HepG2 (cell line): ENCODE results near the gene ATP2B2. TPM values are rescaled to one million over a fixed set of nuclear protein-coding genes. Genes with fewer than 3 reads are reported as not detected.

Source experiments
- ATAC-seq: fragments of 200-7000 bp; cut with Tn5 transposase; 3 replicates; pipeline ENCODE4 v1.9.1; 2020; ENCODE audit warnings: mild to moderate bottlenecking, moderate library complexity
- BruUV-seq: library from RNA; stranded (reverse); fragments of 400-500 nt; replicated peaks from 2 replicates; lab custom pipeline; 2021; lab: Mats Ljungman, UMichigan
- CTCF ChIA-PET: fragments of 300-600 bp; formaldehyde crosslinking; extraction: SDS; loops from one replicate; lab custom pipeline; 2021; ENCODE audit warnings: low total read pairs, inconsistent platforms, low intra/inter-chr PET ratio; lab: Yijun Ruan, JAX
- POLR2A ChIA-PET: fragments of 350-600 bp; sonication (Branson Sonifier 250); formaldehyde crosslinking; loops from one replicate; lab custom pipeline; 2020; ENCODE audit warnings: antibody characterized with exemption, inconsistent platforms; lab: Yijun Ruan, JAX
- DNase-seq: peaks from one replicate; pipeline ENCODE4 v3.0.0-alpha.2; 2015; ENCODE audit warnings: low spot score
- FAIRE-seq: peaks from 3 replicates; lab custom pipeline; 2011; peaks lifted over from hg19 to GRCh38; lab: Jason Lieb, UNC
- H2AFZ ChIP-seq: one replicate; pipeline ENCODE4 v1.6.1; 2011; ENCODE audit warnings: low read length, inconsistent platforms
- H3K27ac ChIP-seq: fragments of 300-600 bp; 3 replicates; pipeline ENCODE4 v1.8.0; 2011; ENCODE audit warnings: mixed run types, mild to moderate bottlenecking, mixed read lengths, low read length, inconsistent platforms; ENCODE audit not compliant: insufficient read depth; ENCODE audit errors: extremely low read length
- H3K27me3 ChIP-seq, 2 experiments: fragments of 200-600 bp in 1 of 2; 2 replicates in 1 of 2; 3 replicates in 1 of 2; pipeline versions ENCODE4 v1.6.0 to v1.8.0; 2011; ENCODE audit warnings: low read length in 2 of 2, mild to moderate bottlenecking in 2 of 2, moderate library complexity in 2 of 2, inconsistent platforms in 1 of 2; ENCODE audit not compliant: insufficient read depth in 2 of 2, control insufficient read depth in 1 of 2
- H3K36me3 ChIP-seq, 2 experiments: fragments of 200-600 bp in 1 of 2; replicated peaks in 1 of 2; 2 replicates in 1 of 2; 3 replicates in 1 of 2; pipeline versions ENCODE4 v1.5.1 to v1.8.0; 2011; ENCODE audit warnings: low read length in 2 of 2, inconsistent platforms in 1 of 2; ENCODE audit not compliant: insufficient read depth in 2 of 2, control insufficient read depth in 1 of 2
- H3K4me1 ChIP-seq: 2 replicates; pipeline ENCODE4 v1.5.1; 2012; ENCODE audit warnings: low read length, inconsistent platforms; ENCODE audit not compliant: insufficient read depth
- H3K4me2 ChIP-seq: 2 replicates; pipeline ENCODE4 v1.6.0; 2011; ENCODE audit warnings: low read depth, low read length, inconsistent platforms
- H3K4me3 ChIP-seq, 3 experiments: fragments of 200-600 bp in 1 of 3; sonication (generic), shearing (Covaris generic) in 1 of 3; replicated peaks in 1 of 3; 2 replicates each; pipeline ENCODE4 v1.5.1; 2011 to 2016; ENCODE audit warnings: low read length in 3 of 3, inconsistent platforms in 2 of 3, low read depth in 2 of 3, mild to moderate bottlenecking in 2 of 3, control low read depth in 1 of 3, mixed read lengths in 1 of 3; ENCODE audit not compliant: insufficient read depth in 1 of 3
- H3K79me2 ChIP-seq: one replicate; pipeline ENCODE4 v1.6.1; 2011; ENCODE audit warnings: low read length, inconsistent platforms; ENCODE audit not compliant: insufficient read depth
- H3K9ac ChIP-seq: 2 replicates; pipeline ENCODE4 v1.6.0; 2011; ENCODE audit warnings: mild to moderate bottlenecking, low read depth, low read length, inconsistent platforms; ENCODE audit not compliant: insufficient read depth
- H3K9me3 ChIP-seq: 2 replicates; pipeline ENCODE4 v1.5.1; 2012; ENCODE audit warnings: mild to moderate bottlenecking, low read length
- H4K20me1 ChIP-seq: 2 replicates; pipeline ENCODE4 v1.6.0; 2011; ENCODE audit warnings: inconsistent platforms, mild to moderate bottlenecking, low read length, moderate library complexity; ENCODE audit not compliant: insufficient read depth
- AHR ChIP-seq: IDR thresholded peaks from 2 replicates; pipeline ENCODE4 v1.6.1; 2018; ENCODE audit warnings: missing genetic modification reagents, missing compliant biosample characterization
- ATF6 ChIP-seq: sonication (generic); formaldehyde crosslinking; conservative IDR thresholded peaks from 2 replicates; pipeline ENCODE4 v1.4.0; 2020; ENCODE audit warnings: missing genetic modification reagents
- ESRRA ChIP-seq: sonication (generic); formaldehyde crosslinking; IDR thresholded peaks from 2 replicates; pipeline ENCODE4 v1.5.1; 2020; ENCODE audit warnings: mild to moderate bottlenecking, low read depth, missing genetic modification reagents
- ETV6 ChIP-seq: sonication (generic); formaldehyde crosslinking; conservative IDR thresholded peaks from 2 replicates; pipeline ENCODE4 v1.4.0; 2020; ENCODE audit warnings: missing genetic modification reagents
- HNF4A ChIP-seq: sonication (generic); formaldehyde crosslinking; IDR thresholded peaks from 2 replicates; pipeline ENCODE4 v1.4.0; 2020; ENCODE audit warnings: missing genetic modification reagents
- IKZF5 ChIP-seq: IDR thresholded peaks from 2 replicates; pipeline ENCODE4 v1.6.1; 2018; ENCODE audit warnings: missing genetic modification reagents, mild to moderate bottlenecking, missing compliant biosample characterization
- ISL2 ChIP-seq: sonication (generic); formaldehyde crosslinking; IDR thresholded peaks from 2 replicates; pipeline ENCODE4 v1.5.0; 2020; ENCODE audit warnings: missing genetic modification reagents
- LCORL ChIP-seq, 2 experiments: fragments of 450-650 bp in 1 of 2; sonication (generic) in 1 of 2; formaldehyde crosslinking in 1 of 2; IDR thresholded peaks; 2 replicates each; pipeline versions ENCODE4 v1.5.0 to v1.6.1; 2017 to 2020; ENCODE audit warnings: antibody characterized with exemption in 1 of 2, missing genetic modification reagents in 1 of 2
- ZMAT3 ChIP-seq: sonication (generic); formaldehyde crosslinking; conservative IDR thresholded peaks from 2 replicates; pipeline ENCODE4 v1.7.0; 2021; ENCODE audit warnings: missing genetic modification reagents
- ZNF121 ChIP-seq: sonication (generic); formaldehyde crosslinking; IDR thresholded peaks from 2 replicates; pipeline ENCODE4 v1.5.0; 2020; ENCODE audit warnings: mild to moderate bottlenecking, missing genetic modification reagents
- ZNF256 ChIP-seq: sonication (generic); formaldehyde crosslinking; conservative IDR thresholded peaks from 2 replicates; pipeline ENCODE4 v1.4.0; 2020; ENCODE audit warnings: missing genetic modification reagents
- ZNF30 ChIP-seq: sonication (generic); formaldehyde crosslinking; IDR thresholded peaks from 2 replicates; pipeline ENCODE4 v1.5.0; 2020; ENCODE audit warnings: mild to moderate bottlenecking, missing genetic modification reagents
- ZNF501 ChIP-seq: sonication (generic); formaldehyde crosslinking; IDR thresholded peaks from 2 replicates; pipeline ENCODE4 v1.5.1; 2020; ENCODE audit warnings: mild to moderate bottlenecking, moderate library complexity, missing genetic modification reagents
- ZNF546 ChIP-seq: sonication (generic); formaldehyde crosslinking; conservative IDR thresholded peaks from 2 replicates; pipeline ENCODE4 v1.8.1; 2023; ENCODE audit warnings: mild to moderate bottlenecking, missing genetic modification reagents
- ZNF747 ChIP-seq: sonication (generic); formaldehyde crosslinking; IDR thresholded peaks from 2 replicates; pipeline ENCODE4 v1.8.1; 2023; ENCODE audit warnings: missing genetic modification reagents, mild to moderate bottlenecking, borderline replicate concordance
- WGBS: methylation state at CpG from one replicate; pipeline ENCODE4 v1.1.6; 2017; ENCODE audit warnings: low lambda C conversion rate; 5-methylcytosine and 5-hydroxymethylcytosine counted together
- in situ Hi-C: cut with HindIII; loops from 2 replicates; pipeline ENCODE4 v1.10.0; 2017; ENCODE audit warnings: low pct_unique_long_range_greater_than_20kb; ENCODE audit not compliant: extremely low pct_ligation_motif_present
- intact Hi-C: fragments of 100-400 bp; cut with micrococcal nuclease; formaldehyde crosslinking; loops from one replicate; pipeline ENCODE4 v1.10.0; 2022; ENCODE audit not compliant: unreplicated experiment
- polyA plus RNA-seq, 8 experiments: library from polyadenylated mRNA; depleted of rRNA in 3 of 8; stranded (reverse) in 7 of 8; unstranded in 1 of 8; fragments of >200 nt; fragmentation: Illumina TruSeq in 4 of 8; extraction: Trizol in 4 of 8; gene quantifications; 2 replicates each; pipeline versions ENCODE4 v1.2.1 to v1.2.3, GENCODE V29; 2011 to 2016; ENCODE audit warnings: low read depth in 4 of 8, missing spikeins in 1 of 8, mixed read lengths in 1 of 8; ENCODE audit not compliant: insufficient read depth in 1 of 8
- total RNA-seq, 5 experiments: library from RNA; depleted of rRNA; stranded (reverse); fragments of >200 nt; fragmentation: Illumina TruSeq; extraction: Trizol; gene quantifications; 2 replicates each; pipeline ENCODE4 v1.2.3, GENCODE V29; 2016; ENCODE audit warnings: low read depth in 1 of 5

The ATP2B2 gene
- total and polyA plus RNA-seq, 2 of the 13 experiments (the other 11 are each of a cell fraction or from before 2014, with no cell fraction given) = 1.5 to 2.3 TPM

DNA sequence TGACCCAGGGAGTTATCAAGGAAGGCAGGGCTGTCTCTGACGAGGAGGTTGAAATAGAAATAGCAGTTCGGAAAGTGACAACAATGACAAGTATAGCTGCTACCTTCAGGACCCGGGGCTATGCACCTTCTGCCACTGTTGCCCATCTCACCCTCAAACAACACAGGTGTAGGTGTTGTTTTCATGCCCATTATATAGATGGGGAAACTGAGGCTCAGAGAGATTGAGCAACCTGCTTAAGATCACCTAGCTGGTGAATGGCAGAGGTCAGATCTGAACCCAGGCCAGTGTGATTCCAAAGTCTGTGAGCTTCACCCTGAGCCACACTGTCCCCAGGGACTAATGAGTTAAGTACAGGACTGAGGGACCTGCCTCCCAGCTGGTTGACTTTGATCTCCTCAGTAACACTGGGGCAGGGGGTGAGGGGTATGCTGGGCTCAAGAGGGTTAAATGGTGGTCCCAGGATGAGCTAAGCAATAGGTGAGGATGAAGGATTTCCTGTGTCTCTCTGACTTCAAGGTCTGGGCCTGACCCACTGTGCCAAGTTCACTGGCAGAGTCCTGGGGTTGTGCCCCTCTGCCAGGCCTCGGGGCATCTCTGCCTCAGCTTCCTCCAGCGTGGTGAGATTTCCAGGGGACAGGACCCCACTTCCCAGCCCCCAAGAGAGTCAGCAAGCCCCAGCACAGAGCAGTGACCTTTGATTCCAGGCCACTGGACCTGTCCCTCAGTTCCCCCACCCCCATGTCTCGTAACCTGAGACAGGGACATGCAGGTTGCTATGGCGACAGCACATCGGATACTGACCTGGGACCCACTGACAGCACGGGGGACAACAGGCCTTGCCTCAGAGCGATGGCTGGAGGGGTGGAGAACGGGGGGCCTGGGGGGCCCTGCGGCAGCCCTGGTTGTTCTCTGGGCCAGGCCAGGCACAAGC lies 35.0 kb downstream of the ATP2B2 start:
- Histone ChIP-seq H3K36me3 (no peaks in the 10 kb centered on the region), H4K20me1 (peaks cover 2% of the 10 kb centered on the region; the same call in 1 of the 2 replicates), H3K27ac (peak overlapping the region; percentile 80), H3K4me2 (peak overlapping the region; percentile 59), H3K9ac (no peak overlapping the region), H3K4me3 (peak overlapping the region in 2 of 3 experiments; percentile 1 to 32; a peak in 1 of 6 replicates), H2AFZ (no peak overlapping the region), H3K27me3 (peaks cover 0 to 4% of the 10 kb centered on the region in 2 experiments; a peak in 1 of 5 replicates), H3K9me3 (no peaks in the 10 kb centered on the region), H3K4me1 (peaks cover 30% of the 10 kb centered on the region), H3K79me2 (no peaks in the 10 kb centered on the region)
- ChIA-PET CTCF (no interaction called here), POLR2A (no interaction called here)
- DNase-seq = peak; percentile 70
- BruUV-seq = no TSS peak
- peak; percentile 56 for FAIRE-seq
- peak; percentile 85 for ATAC-seq
- in situ Hi-C loops (no loop called here), intact Hi-C loops (no loop called here)
- 64% methylated on average over 3 of the region's 12 CpGs for WGBS
- TF ChIP-seq ZNF256 (CRISPR knock-in tag) (no peak), ESRRA (CRISPR knock-in tag) (peak; percentile 66), ATF6 (CRISPR knock-in tag) (no peak), ZNF30 (CRISPR knock-in tag) (no peak), AHR (CRISPR knock-in tag) (no peak), IKZF5 (CRISPR knock-in tag) (0 out of 2 replicates have a peak, but pooled peaks have one; percentile 34), ETV6 (CRISPR knock-in tag) (no peak), HNF4A (CRISPR knock-in tag) (peak; percentile 87), LCORL (IDR thresholded peaks at IDR 0.05) (no peak), LCORL (CRISPR knock-in tag; IDR thresholded peaks at IDR 0.05) (0 out of 2 replicates have a peak, but pooled peaks have one; percentile 16), ZNF747 (CRISPR knock-in tag) (no peak), ISL2 (CRISPR knock-in tag) (no peak), ZNF546 (CRISPR knock-in tag) (no peak), ZNF121 (CRISPR knock-in tag) (no peak), ZMAT3 (CRISPR knock-in tag) (no peak), ZNF501 (CRISPR knock-in tag) (peak; percentile 59; the same call in 1 of the 2 replicates)
